Stomach (tissue), 9 donors: ENCODE measurements around the gene TMEM8B. TPM values are rescaled to one million over a fixed set of nuclear protein-coding genes. Genes with fewer than 3 reads are reported as not detected.
"Not testable (repeated sequence)": the region's sequence is repeated elsewhere in the genome, so short reads cannot be mapped to it uniquely, and the experiment has no call there.

Experiments used
- DNase-seq, 2 donors: peaks; one replicate each; pipeline versions ENCODE4 v3.0.0 to v3.0.0-alpha.2; 2013 to 2019
- H3K27ac ChIP-seq, 5 donors: fragments of 200-600 bp in 4 of 5; sonication (generic) in 4 of 5; one replicate each; pipeline ENCODE4 v1.5.1; 2013 to 2019; ENCODE audit warnings: mild to moderate bottlenecking in 1 of 5, moderate library complexity in 1 of 5
- H3K27me3 ChIP-seq, 3 donors: fragments of 200-600 bp; sonication (generic); one replicate each; pipeline ENCODE4 v1.5.1; 2017 to 2019; ENCODE audit warnings: mixed run types in 1 of 3
- H3K36me3 ChIP-seq, 4 donors: fragments of 200-600 bp; sonication (generic); 1 replicate in 3 of 4; 2 replicates in 1 of 4; pipeline ENCODE4 v1.5.1; 2016 to 2019
- H3K4me1 ChIP-seq, 4 donors: fragments of 200-600 bp; sonication (generic); one replicate each; pipeline ENCODE4 v1.5.1; 2016 to 2019
- H3K4me3 ChIP-seq, 4 donors: fragments of 200-600 bp; sonication (generic) in 3 of 4; one replicate each; pipeline ENCODE4 v1.5.1; 2016 to 2019; ENCODE audit warnings: mild to moderate bottlenecking in 1 of 4
- H3K9me3 ChIP-seq, 4 donors: fragments of 200-600 bp; sonication (generic); one replicate each; pipeline ENCODE4 v1.5.1; 2016 to 2019
- CTCF ChIP-seq, 7 experiments: fragments of 450-650 bp in 4 of 7; fragments of 200-600 bp in 3 of 7; sonication (generic) in 3 of 7; IDR thresholded peaks; one replicate each; pipeline ENCODE4 v1.5.1; 2016 to 2019; ENCODE audit warnings: antibody characterized with exemption in 7 of 7, control low read depth in 2 of 7, mild to moderate bottlenecking in 1 of 7
- EP300 ChIP-seq: sonication (generic); formaldehyde crosslinking; IDR thresholded peaks from one replicate; pipeline ENCODE4 v1.6.1; 2017; ENCODE audit warnings: antibody characterized with exemption
- POLR2A ChIP-seq, 4 donors: fragments of 450-650 bp; IDR thresholded peaks; one replicate each; pipeline ENCODE4 v1.6.1; 2016; ENCODE audit warnings: antibody characterized with exemption in 4 of 4, control low read depth in 2 of 4, mild to moderate bottlenecking in 1 of 4, moderate library complexity in 1 of 4
- POLR2AphosphoS5 ChIP-seq, 3 donors: sonication (generic); formaldehyde crosslinking; IDR thresholded peaks; one replicate each; pipeline ENCODE4 v1.6.1; 2016; ENCODE audit warnings: antibody characterized with exemption in 3 of 3
- WGBS, 5 donors: extraction: QIAGEN DNeasy Blood & Tissue Kit in 3 of 5; methylation state at CpG; one replicate each; pipeline versions ENCODE4 v1.1.5 to v1.1.7; 2013 to 2018; 5-methylcytosine and 5-hydroxymethylcytosine counted together
- intact Hi-C: fragments of 100-400 bp; cut with DNase I; formaldehyde crosslinking; loops from one replicate; pipeline ENCODE4 v1.15.1; 2023; ENCODE audit warnings: low total_unique reads
- polyA plus RNA-seq, 3 donors: library from polyadenylated mRNA; stranded (reverse); fragments of 200-250 nt; gene quantifications; one replicate each; pipeline ENCODE4 v1.2.3, GENCODE V29; 2013
- total RNA-seq, 5 donors: library from RNA; depleted of rRNA; stranded (reverse); fragments of >200 nt; gene quantifications; one replicate each; pipeline versions ENCODE4 v1.1.0 to v1.2.3, GENCODE V29; 2014 to 2016
- donor health status: healthy with polysubstance abuse.
- donor health status: Bipolar disorder and iron deficiency.
- donor health status: healthy.

Gene TMEM8B
- total and polyA plus RNA-seq, 8 donors: 4.6 to 81.4 (median 8.1) TPM

- intact Hi-C loops: loop anchor here (5.0 kb wide), 1 partner anchor 37 kb away; no protein-coding TSS in a partner anchor
- WGBS, 5 donors: 87 to 91% (median 89%) methylated on average over 32 to 34 of the region's 34 CpGs
- Histone ChIP-seq H3K9me3 (no peaks in the 10 kb centered on the region), H3K4me3 (no peak overlapping the region), H3K36me3 (no peaks in the 10 kb centered on the region), H3K4me1 (peaks cover 61 to 88% (median 70%) of the 10 kb centered on the region in 4 donors), H3K27me3 (no peaks in the 10 kb centered on the region), H3K27ac (peak overlapping the region; percentile 73 to 94 (median 89))
- TF ChIP-seq POLR2A (IDR thresholded peaks at IDR 0.05): no peak
- no peak for TF ChIP-seq CTCF (IDR thresholded peaks at IDR 0.05)
- TF ChIP-seq POLR2AphosphoS5 (IDR thresholded peaks at IDR 0.05): no peak
- no peak for TF ChIP-seq EP300
- no peak for DNase-seq
These were observed 80.9 kb downstream of the TMEM8B start for GRCh38 chr9:35909687-35910612.

GRCh38 chr9:35910613-35911359, 81.8 kb downstream of the TMEM8B start:
- H3K9me3 ChIP-seq: no peaks in the 10 kb centered on the region
- intact Hi-C loops: no loop called here
- H3K27me3 ChIP-seq: no peaks in the 10 kb centered on the region
- peaks cover 53 to 84% (median 62%) of the 10 kb centered on the region in 4 donors for H3K4me1 ChIP-seq
- DNase-seq: peak; percentile 61 to 68
- no peaks in the 10 kb centered on the region for H3K36me3 ChIP-seq
- H3K4me3 ChIP-seq: no peak overlapping the region
- peak in 2 of 3 donors; percentile 9 to 46 for TF ChIP-seq POLR2AphosphoS5 (IDR thresholded peaks at IDR 0.05)
- no peak for TF ChIP-seq POLR2A (IDR thresholded peaks at IDR 0.05)
- TF ChIP-seq EP300: no peak
- peak in 3 of 7 experiments; percentile 29 to 46 (median 46) for TF ChIP-seq CTCF (IDR thresholded peaks at IDR 0.05)
- WGBS, 5 donors: 45 to 51% (median 49%) methylated on average over 13 to 14 of the region's 14 CpGs
- peak overlapping the region in 4 of 5 donors; percentile 86 to 94 (median 90) for H3K27ac ChIP-seq

- Histone ChIP-seq H3K9me3 (no peaks in the 10 kb centered on the region), H3K36me3 (no peaks in the 10 kb centered on the region), H3K4me3 (no peak overlapping the region), H3K4me1 (peaks cover 44 to 75% (median 53%) of the 10 kb centered on the region in 4 donors), H3K27ac (peak overlapping the region in 4 of 5 donors; percentile 18 to 94 (median 65)), H3K27me3 (no peaks in the 10 kb centered on the region)
- DNase-seq: no peak
- intact Hi-C loops: no loop called here
- TF ChIP-seq CTCF (IDR thresholded peaks at IDR 0.05): no peak
- no peak for TF ChIP-seq EP300
- no peak for TF ChIP-seq POLR2AphosphoS5 (IDR thresholded peaks at IDR 0.05)
- no peak for TF ChIP-seq POLR2A (IDR thresholded peaks at IDR 0.05)
- WGBS, 5 donors: 75 to 89% (median 85%) methylated on average over 10 of the region's 10 CpGs
These were observed 82.7 kb downstream of the TMEM8B start for GRCh38 chr9:35911690-35912089.

- H3K36me3 ChIP-seq: no peaks in the 10 kb centered on the region
- H3K9me3 ChIP-seq: no peaks in the 10 kb centered on the region
- intact Hi-C loops: no loop called here
- no peak for TF ChIP-seq POLR2A (IDR thresholded peaks at IDR 0.05)
- TF ChIP-seq CTCF (IDR thresholded peaks at IDR 0.05): no peak
- TF ChIP-seq EP300: no peak
- no peak for TF ChIP-seq POLR2AphosphoS5 (IDR thresholded peaks at IDR 0.05)
- H3K27me3 ChIP-seq: no peaks in the 10 kb centered on the region
- no peak overlapping the region for H3K27ac ChIP-seq
- peaks cover 32 to 63% (median 41%) of the 10 kb centered on the region in 4 donors for H3K4me1 ChIP-seq
- 58 to 86% (median 65%) methylated on average over 7 to 10 of the region's 10 CpGs for WGBS, 5 donors
- DNase-seq: no peak
- H3K4me3 ChIP-seq: no peak overlapping the region
These were observed 83.9 kb downstream of the TMEM8B start for GRCh38 chr9:35912791-35913400.

- H3K36me3 ChIP-seq, H3K27me3 ChIP-seq, H3K9me3 ChIP-seq, DNase-seq, intact Hi-C loops, H3K27ac ChIP-seq, H3K4me3 ChIP-seq: not testable (repeated sequence)
- peaks cover 26 to 58% (median 36%) of the 10 kb centered on the region in 4 donors for H3K4me1 ChIP-seq
These were observed 84.4 kb downstream of the TMEM8B start for GRCh38 chr9:35913429-35913828.
